HG02870 (cell line): ENCODE measurements around the gene CCDC86.

Source experiments
- ATAC-seq: cut with Tn5 transposase; IDR thresholded peaks from one replicate; pipeline ENCODE4 v1.9.1; 2021; ENCODE audit warnings: mild to moderate bottlenecking, moderate library complexity; ENCODE audit not compliant: unreplicated experiment

Gene CCDC86

GRCh38 chr11:60830478-60831142, 11.3 kb upstream of the CCDC86 start:
- no peak for ATAC-seq

- no peak for ATAC-seq
Measured at GRCh38 chr11:60831143-60831500, 10.8 kb upstream of the CCDC86 start.

- no peak for ATAC-seq
Measured at GRCh38 chr11:60831501-60832079, 10.3 kb upstream of the CCDC86 start.

GRCh38 chr11:60834742-60835533, 7.0 kb upstream of the CCDC86 start:
- ATAC-seq, result no peak

GRCh38 chr11:60835534-60835846, 6.4 kb upstream of the CCDC86 start:
- ATAC-seq, result no peak

- ATAC-seq, result no peak
Measured at GRCh38 chr11:60836866-60837515, 4.9 kb upstream of the CCDC86 start.

GRCh38 chr11:60838132-60838531, 3.8 kb upstream of the CCDC86 start:
- ATAC-seq, result no peak

- ATAC-seq, result no peak
Measured at GRCh38 chr11:60840470-60841430, 1.2 kb upstream of the CCDC86 start.

GRCh38 chr11:60842668-60843600, 1.0 kb downstream of the CCDC86 start:
- ATAC-seq, result no peak

GRCh38 chr11:60844045-60844869, 2.3 kb downstream of the CCDC86 start:
- no peak for ATAC-seq

GRCh38 chr11:60844870-60845221, 2.9 kb downstream of the CCDC86 start:
- ATAC-seq, result no peak

- ATAC-seq, result no peak
Measured at GRCh38 chr11:60845338-60845737, 3.4 kb downstream of the CCDC86 start.

GRCh38 chr11:60847281-60847680, 5.4 kb downstream of the CCDC86 start:
- ATAC-seq, result no peak

- no peak for ATAC-seq
Measured at GRCh38 chr11:60847896-60848295, 6.0 kb downstream of the CCDC86 start.

- ATAC-seq, result no peak
Measured at GRCh38 chr11:60848714-60849151, 6.8 kb downstream of the CCDC86 start.

- no peak for ATAC-seq
Measured at GRCh38 chr11:60849641-60850520, 8.0 kb downstream of the CCDC86 start.

- ATAC-seq, result no peak
Measured at GRCh38 chr11:60851327-60852104, 9.6 kb downstream of the CCDC86 start.
